ACC112 (cell line): ENCODE data around the gene CABP2.

Experiments
- H2AFZ ChIP-seq: fragments of 200-600 bp; sonication (generic); one replicate; pipeline ENCODE4 v1.6.0; 2017; ENCODE audit warnings: antibody characterized with exemption, low read length; ENCODE audit not compliant: unreplicated experiment
- H3K27ac ChIP-seq: fragments of 200-600 bp; sonication (generic); 2 replicates; pipeline ENCODE4 v1.5.1; 2014; ENCODE audit warnings: low read depth, mild to moderate bottlenecking, antibody characterized with exemption, low read length, moderate library complexity
- H3K27me3 ChIP-seq: fragments of 200-600 bp; sonication (generic); 2 replicates; pipeline ENCODE4 v1.6.1; 2014; ENCODE audit warnings: mild to moderate bottlenecking, antibody characterized with exemption, low read length, moderate library complexity, mixed read lengths; ENCODE audit not compliant: insufficient read depth
- H3K36me3 ChIP-seq: fragments of 200-600 bp; sonication (generic); 2 replicates; pipeline ENCODE4 v1.6.1; 2016; ENCODE audit warnings: mild to moderate bottlenecking, antibody characterized with exemption, low read length, moderate library complexity, mixed read lengths; ENCODE audit not compliant: insufficient read depth
- H3K4me1 ChIP-seq: fragments of 200-600 bp; sonication (generic); one replicate; pipeline ENCODE4 v1.6.1; 2016; ENCODE audit warnings: low read length, mixed read lengths; ENCODE audit not compliant: insufficient read depth, unreplicated experiment, control insufficient read depth
- H3K4me3 ChIP-seq: fragments of 200-600 bp; sonication (generic); 2 replicates; pipeline ENCODE4 v1.5.1; 2014; ENCODE audit warnings: mild to moderate bottlenecking, low read depth, low read length
- H3K79me2 ChIP-seq: fragments of 200-600 bp; sonication (generic); one replicate; pipeline ENCODE4 v1.6.0; 2016; ENCODE audit warnings: low read length; ENCODE audit not compliant: control insufficient read depth, unreplicated experiment, insufficient read depth

The CABP2 gene

GRCh38 chr11:67501854-67502253 is 21.4 kb downstream of the CABP2 start:
- H3K4me1 ChIP-seq = peaks cover 19% of the 10 kb centered on the region

GRCh38 chr11:67500831-67501715 is 22.2 kb downstream of the CABP2 start:
- H3K79me2 ChIP-seq = no peaks in the 10 kb centered on the region
- no peaks in the 10 kb centered on the region for H3K27me3 ChIP-seq
- no peaks in the 10 kb centered on the region for H3K36me3 ChIP-seq
- no peak overlapping the region for H3K4me3 ChIP-seq
- peaks cover 13% of the 10 kb centered on the region for H3K4me1 ChIP-seq
- H2AFZ ChIP-seq = no peak overlapping the region
- H3K27ac ChIP-seq = no peak overlapping the region

More at GRCh38 chr11:67501854-67502253, 21.4 kb downstream of the CABP2 start:
- Histone ChIP-seq H3K27ac (no peak overlapping the region), H2AFZ (no peak overlapping the region), H3K27me3 (no peaks in the 10 kb centered on the region), H3K4me3 (no peak overlapping the region), H3K36me3 (no peaks in the 10 kb centered on the region), H3K79me2 (peaks cover 1% of the 10 kb centered on the region)

DNA sequence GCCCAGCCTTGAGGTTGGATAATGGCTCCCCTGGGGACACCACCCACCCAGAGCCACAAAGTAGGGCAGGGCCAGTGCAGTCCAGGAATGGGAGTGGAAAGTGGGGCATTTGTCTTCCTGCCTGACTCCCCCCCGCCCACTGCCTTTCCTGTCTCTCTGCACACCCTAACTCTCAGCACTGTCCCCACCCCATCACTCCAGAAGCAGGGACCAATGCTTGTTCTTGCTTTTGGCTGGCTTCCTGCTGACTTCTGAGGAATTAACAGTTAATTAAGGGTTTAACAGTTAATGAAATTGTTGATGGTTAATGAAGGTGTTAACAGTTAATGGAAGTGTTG is 22.8 kb downstream of the CABP2 start:
- no peaks in the 10 kb centered on the region for H3K36me3 ChIP-seq

GRCh38 chr11:67499808-67500483 is 23.3 kb downstream of the CABP2 start:
- no peak overlapping the region for H3K27ac ChIP-seq
- no peaks in the 10 kb centered on the region for H3K36me3 ChIP-seq

More for the DNA sequence above, 22.8 kb downstream of the CABP2 start:
- H3K4me1 ChIP-seq = peaks cover 8% of the 10 kb centered on the region
- no peak overlapping the region for H2AFZ ChIP-seq
- H3K4me3 ChIP-seq = no peak overlapping the region
- no peaks in the 10 kb centered on the region for H3K79me2 ChIP-seq
- no peaks in the 10 kb centered on the region for H3K27me3 ChIP-seq
- no peak overlapping the region for H3K27ac ChIP-seq

DNA sequence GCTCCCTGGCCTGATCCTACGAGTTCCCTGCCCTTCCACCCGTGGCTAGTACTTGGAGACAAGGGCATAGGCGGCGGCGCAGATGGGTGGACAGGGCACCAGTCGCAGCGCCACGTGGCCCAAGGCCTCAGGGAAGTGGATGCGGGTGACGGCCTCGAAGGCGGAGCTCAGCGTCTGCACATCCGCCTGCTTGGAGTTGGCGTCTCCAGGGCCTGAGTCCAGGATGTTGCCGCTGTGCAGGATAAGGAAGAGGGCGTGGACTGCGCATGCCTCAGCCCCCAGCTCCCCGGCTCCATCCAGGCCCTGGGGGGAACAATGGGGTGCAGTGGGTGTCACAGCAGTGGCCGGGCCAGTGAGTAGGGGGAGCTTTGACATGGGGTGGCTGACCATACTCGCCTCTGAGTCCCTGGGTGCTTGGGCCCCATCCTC is 24.7 kb downstream of the CABP2 start:
- H3K27ac ChIP-seq = no peak overlapping the region
- no peaks in the 10 kb centered on the region for H3K27me3 ChIP-seq
- H3K4me1 ChIP-seq = peaks cover 2% of the 10 kb centered on the region
- H3K36me3 ChIP-seq = no peaks in the 10 kb centered on the region
- no peak overlapping the region for H2AFZ ChIP-seq
- H3K79me2 ChIP-seq = no peaks in the 10 kb centered on the region
- H3K4me3 ChIP-seq = no peak overlapping the region

More at GRCh38 chr11:67499808-67500483, 23.3 kb downstream of the CABP2 start:
- no peak overlapping the region for H2AFZ ChIP-seq
- no peaks in the 10 kb centered on the region for H3K79me2 ChIP-seq
- no peak overlapping the region for H3K4me3 ChIP-seq
- H3K4me1 ChIP-seq = peaks cover 6% of the 10 kb centered on the region
- no peaks in the 10 kb centered on the region for H3K27me3 ChIP-seq

DNA sequence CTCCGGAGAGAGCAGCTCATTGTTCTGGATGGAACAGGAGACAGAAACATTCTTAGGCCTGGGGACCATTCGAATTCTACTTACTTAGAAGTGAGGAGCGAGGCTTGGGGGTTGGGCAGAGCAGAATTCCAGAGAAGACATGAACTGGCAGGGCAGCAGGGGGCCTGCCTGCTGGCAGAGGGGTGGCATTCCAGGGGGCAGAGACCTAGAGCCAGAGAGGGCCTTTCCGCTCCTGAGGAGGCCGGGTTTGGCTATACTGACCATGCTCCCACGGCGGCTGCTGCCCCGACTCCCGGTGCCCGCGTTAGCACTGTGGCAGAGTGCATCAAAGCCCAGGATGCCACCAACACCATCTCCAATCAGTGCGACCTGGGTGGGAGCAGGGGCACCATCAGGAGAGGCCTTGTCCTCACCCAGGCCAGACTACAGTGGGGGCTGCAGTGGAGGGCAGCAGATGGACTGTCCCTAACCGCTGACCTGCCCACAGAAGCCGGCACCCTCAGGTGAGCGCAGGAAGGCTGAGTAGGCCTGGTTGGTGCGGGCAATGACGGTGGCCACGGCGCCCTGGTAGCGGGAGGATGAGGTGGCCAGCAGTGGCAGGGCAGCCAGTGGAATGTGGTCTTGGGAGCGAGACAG is 25.5 kb downstream of the CABP2 start:
- H3K36me3 ChIP-seq = no peaks in the 10 kb centered on the region
- no peak overlapping the region for H2AFZ ChIP-seq
- H3K4me1 ChIP-seq = no peaks in the 10 kb centered on the region
- H3K79me2 ChIP-seq = no peaks in the 10 kb centered on the region
- no peak overlapping the region for H3K4me3 ChIP-seq
- H3K27me3 ChIP-seq = no peaks in the 10 kb centered on the region
- H3K27ac ChIP-seq = no peak overlapping the region

DNA sequence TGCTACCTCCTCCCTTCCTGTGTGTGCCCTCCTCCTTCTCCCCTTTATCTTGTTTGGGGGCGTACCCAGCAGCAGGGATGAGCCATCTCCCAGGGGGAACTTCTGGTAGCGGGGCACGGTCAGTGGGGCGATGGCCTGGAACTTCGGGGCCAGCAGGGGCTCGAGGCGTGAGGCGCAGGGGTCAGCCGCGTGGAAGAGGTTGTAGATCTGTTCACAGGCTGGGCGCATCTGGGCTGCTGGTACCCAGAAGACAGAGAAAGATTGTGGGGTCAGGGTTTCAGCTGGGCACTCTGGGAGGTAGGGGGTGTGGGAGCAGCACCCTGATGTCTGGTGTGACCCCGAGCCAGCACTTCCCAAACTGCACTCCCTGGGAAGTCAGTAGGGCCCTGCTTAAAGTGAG is 27.1 kb downstream of the CABP2 start:
- Histone ChIP-seq H3K27ac (no peak overlapping the region), H3K4me1 (no peaks in the 10 kb centered on the region), H3K79me2 (no peaks in the 10 kb centered on the region), H3K4me3 (no peak overlapping the region), H2AFZ (no peak overlapping the region), H3K36me3 (no peaks in the 10 kb centered on the region; the same call in 1 of the 2 replicates), H3K27me3 (no peaks in the 10 kb centered on the region)

- Histone ChIP-seq H3K27ac (no peak overlapping the region), H3K36me3 (no peaks in the 10 kb centered on the region; the same call in 1 of the 2 replicates), H3K79me2 (no peaks in the 10 kb centered on the region), H2AFZ (no peak overlapping the region), H3K4me1 (no peaks in the 10 kb centered on the region), H3K4me3 (no peak overlapping the region), H3K27me3 (no peaks in the 10 kb centered on the region)
These were observed 27.8 kb downstream of the CABP2 start for GRCh38 chr11:67495234-67496005.

GRCh38 chr11:67494371-67495233 is 28.6 kb downstream of the CABP2 start:
- Histone ChIP-seq H3K4me3 (no peak overlapping the region), H2AFZ (no peak overlapping the region), H3K4me1 (no peaks in the 10 kb centered on the region), H3K79me2 (no peaks in the 10 kb centered on the region), H3K27ac (no peak overlapping the region), H3K36me3 (no peaks in the 10 kb centered on the region; the same call in 1 of the 2 replicates), H3K27me3 (no peaks in the 10 kb centered on the region)
